Suprapubic skin (tissue), 4 donors: Measurements from ENCODE around the gene SFI1. TPM values are rescaled to one million over a fixed set of nuclear protein-coding genes. Genes with fewer than 3 reads are reported as not detected.
"Not testable (repeated sequence)": the region's sequence is repeated elsewhere in the genome, so short reads cannot be mapped to it uniquely, and the experiment has no call there.

ENCODE experiments used
- DNase-seq, 2 donors: peaks; one replicate each; pipeline ENCODE4 v3.0.0-alpha.2; 2019; ENCODE audit warnings: low spot score in 2 of 2
- H3K27ac ChIP-seq: fragments of 200-600 bp; sonication (generic); one replicate; pipeline ENCODE4 v1.5.1; 2019
- H3K27me3 ChIP-seq: fragments of 200-600 bp; sonication (generic); one replicate; pipeline ENCODE4 v1.5.1; 2019
- H3K36me3 ChIP-seq: fragments of 200-600 bp; sonication (generic); one replicate; pipeline ENCODE4 v1.5.1; 2019
- H3K4me1 ChIP-seq: fragments of 200-600 bp; sonication (generic); one replicate; pipeline ENCODE4 v1.5.1; 2019
- H3K4me3 ChIP-seq: fragments of 200-600 bp; sonication (generic); one replicate; pipeline ENCODE4 v1.5.1; 2019; ENCODE audit warnings: mild to moderate bottlenecking
- H3K9me3 ChIP-seq: fragments of 200-600 bp; sonication (generic); one replicate; pipeline ENCODE4 v1.5.1; 2019
- EP300 ChIP-seq: sonication (generic); formaldehyde crosslinking; IDR thresholded peaks from one replicate; pipeline ENCODE4 v1.6.1; 2017; ENCODE audit warnings: antibody characterized with exemption
- POLR2A ChIP-seq, 2 donors: fragments of 450-650 bp; IDR thresholded peaks; one replicate each; pipeline ENCODE4 v1.6.1; 2017; ENCODE audit warnings: antibody characterized with exemption in 2 of 2, mild to moderate bottlenecking in 2 of 2, moderate library complexity in 2 of 2
- POLR2AphosphoS5 ChIP-seq, 3 donors: sonication (generic); formaldehyde crosslinking; IDR thresholded peaks; one replicate each; pipeline ENCODE4 v1.6.1; 2017; ENCODE audit warnings: antibody characterized with exemption in 3 of 3
- WGBS: methylation state at CpG from one replicate; pipeline ENCODE4 v1.1.5; 2018; 5-methylcytosine and 5-hydroxymethylcytosine counted together
- total RNA-seq, 4 donors: library from RNA; depleted of rRNA; stranded (reverse); fragments of >200 nt; gene quantifications; one replicate each; pipeline ENCODE4 v1.1.0, GENCODE V29; 2016
- TF ChIP-seq, protein P1 (sequence below), 2 donors: fragments of 200-600 bp in 1 of 2; fragments of 450-650 bp in 1 of 2; sonication (generic) in 1 of 2; IDR thresholded peaks; one replicate each; pipeline ENCODE4 v1.5.1; 2016 to 2019; ENCODE audit warnings: antibody characterized with exemption in 2 of 2, mild to moderate bottlenecking in 1 of 2, moderate library complexity in 1 of 2

The SFI1 gene
- total RNA-seq, 4 donors from 2014 or later: 21.2 to 128 (median 40.7) TPM

DNA sequence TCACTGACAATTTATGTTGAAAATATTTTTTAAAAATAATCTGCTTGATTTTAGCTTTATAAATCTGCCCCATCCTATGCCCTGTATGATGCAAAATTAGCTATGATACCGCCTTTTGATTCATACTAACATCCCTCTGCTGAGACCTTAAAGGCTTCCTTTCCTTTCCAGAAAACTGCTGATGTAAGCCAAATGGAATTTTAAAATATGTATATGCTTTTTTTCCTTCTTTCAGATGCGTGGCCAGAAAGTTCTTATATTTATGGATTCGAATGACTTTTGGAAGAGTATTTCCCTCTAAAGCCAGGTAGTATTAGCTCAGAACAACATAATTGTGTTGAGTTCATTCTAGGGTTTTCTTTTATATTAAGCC is 34.5 kb downstream of the SFI1 start:
- Histone ChIP-seq H3K36me3 (peaks cover 6% of the 10 kb centered on the region), H3K27ac (no peak overlapping the region), H3K9me3 (no peaks in the 10 kb centered on the region), H3K4me1 (no peaks in the 10 kb centered on the region), H3K27me3 (no peaks in the 10 kb centered on the region), H3K4me3 (no peak overlapping the region)
- TF ChIP-seq POLR2AphosphoS5 (IDR thresholded peaks at IDR 0.05) (no peak), POLR2A (IDR thresholded peaks at IDR 0.05) (no peak), EP300 (no peak)
- TF ChIP-seq, protein P1, sequence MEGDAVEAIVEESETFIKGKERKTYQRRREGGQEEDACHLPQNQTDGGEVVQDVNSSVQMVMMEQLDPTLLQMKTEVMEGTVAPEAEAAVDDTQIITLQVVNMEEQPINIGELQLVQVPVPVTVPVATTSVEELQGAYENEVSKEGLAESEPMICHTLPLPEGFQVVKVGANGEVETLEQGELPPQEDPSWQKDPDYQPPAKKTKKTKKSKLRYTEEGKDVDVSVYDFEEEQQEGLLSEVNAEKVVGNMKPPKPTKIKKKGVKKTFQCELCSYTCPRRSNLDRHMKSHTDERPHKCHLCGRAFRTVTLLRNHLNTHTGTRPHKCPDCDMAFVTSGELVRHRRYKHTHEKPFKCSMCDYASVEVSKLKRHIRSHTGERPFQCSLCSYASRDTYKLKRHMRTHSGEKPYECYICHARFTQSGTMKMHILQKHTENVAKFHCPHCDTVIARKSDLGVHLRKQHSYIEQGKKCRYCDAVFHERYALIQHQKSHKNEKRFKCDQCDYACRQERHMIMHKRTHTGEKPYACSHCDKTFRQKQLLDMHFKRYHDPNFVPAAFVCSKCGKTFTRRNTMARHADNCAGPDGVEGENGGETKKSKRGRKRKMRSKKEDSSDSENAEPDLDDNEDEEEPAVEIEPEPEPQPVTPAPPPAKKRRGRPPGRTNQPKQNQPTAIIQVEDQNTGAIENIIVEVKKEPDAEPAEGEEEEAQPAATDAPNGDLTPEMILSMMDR (IDR thresholded peaks at IDR 0.05): no peak
- WGBS: 60% methylated on average over 3 of the region's 3 CpGs
- no peak for DNase-seq

DNA sequence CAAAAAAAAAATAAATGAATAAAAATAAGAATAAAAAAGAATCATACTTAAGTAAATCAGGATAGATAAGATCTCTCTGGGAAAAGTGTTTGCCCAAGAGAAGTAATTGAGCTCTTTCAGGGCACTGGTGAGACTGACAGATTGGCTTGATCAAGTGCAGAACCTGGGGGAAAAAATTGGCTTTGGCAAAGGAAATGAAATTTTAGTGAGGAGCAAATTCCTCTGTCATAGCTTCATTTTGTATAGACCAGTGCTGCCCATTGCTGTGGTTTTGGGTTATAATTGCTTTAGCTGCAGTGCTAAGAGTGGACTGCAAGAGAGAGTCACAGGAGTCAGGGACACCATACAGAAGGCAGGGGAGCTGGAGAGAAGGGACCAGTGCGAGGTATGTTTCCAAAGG is 35.7 kb downstream of the SFI1 start:
- 96% methylated on average over 1 of the region's 1 CpG for WGBS
- Histone ChIP-seq H3K27me3 (no peaks in the 10 kb centered on the region), H3K9me3 (no peaks in the 10 kb centered on the region), H3K27ac (no peak overlapping the region), H3K4me1 (no peaks in the 10 kb centered on the region), H3K36me3 (peaks cover 6% of the 10 kb centered on the region), H3K4me3 (no peak overlapping the region)
- DNase-seq: no peak
- TF ChIP-seq, protein P1 (IDR thresholded peaks at IDR 0.05): no peak
- TF ChIP-seq POLR2A (IDR thresholded peaks at IDR 0.05) (no peak), POLR2AphosphoS5 (IDR thresholded peaks at IDR 0.05) (no peak), EP300 (no peak)

DNA sequence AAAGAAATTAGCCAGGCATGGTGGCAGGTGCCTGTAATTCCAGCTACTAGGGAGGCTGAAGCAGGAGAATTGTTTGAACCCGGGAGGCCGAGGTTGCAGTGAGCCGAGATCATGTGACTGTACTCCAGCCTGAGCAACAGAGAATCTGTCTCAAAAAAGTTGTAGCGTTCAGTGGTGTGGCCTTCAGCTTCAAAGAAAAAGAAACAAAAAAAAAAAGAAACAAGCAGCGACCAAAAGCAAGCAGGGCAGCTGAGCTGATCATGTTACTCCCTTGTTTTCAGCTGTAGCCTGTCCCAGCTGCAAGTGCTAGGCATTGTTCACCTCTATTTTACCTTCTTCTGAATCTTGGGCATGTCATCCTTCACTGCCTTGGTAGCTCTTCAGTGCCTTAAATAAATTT is 37.0 kb downstream of the SFI1 start:
- Histone ChIP-seq H3K27me3 (no peaks in the 10 kb centered on the region), H3K9me3 (no peaks in the 10 kb centered on the region), H3K27ac (no peak overlapping the region), H3K4me3 (no peak overlapping the region), H3K36me3 (peaks cover 6% of the 10 kb centered on the region), H3K4me1 (no peaks in the 10 kb centered on the region)
- 90% methylated on average over 5 of the region's 5 CpGs for WGBS
- DNase-seq: no peak
- no peak for TF ChIP-seq POLR2AphosphoS5 (IDR thresholded peaks at IDR 0.05)
- no peak for TF ChIP-seq EP300
- TF ChIP-seq, protein P1 (IDR thresholded peaks at IDR 0.05): no peak
- TF ChIP-seq POLR2A (IDR thresholded peaks at IDR 0.05): no peak

DNA sequence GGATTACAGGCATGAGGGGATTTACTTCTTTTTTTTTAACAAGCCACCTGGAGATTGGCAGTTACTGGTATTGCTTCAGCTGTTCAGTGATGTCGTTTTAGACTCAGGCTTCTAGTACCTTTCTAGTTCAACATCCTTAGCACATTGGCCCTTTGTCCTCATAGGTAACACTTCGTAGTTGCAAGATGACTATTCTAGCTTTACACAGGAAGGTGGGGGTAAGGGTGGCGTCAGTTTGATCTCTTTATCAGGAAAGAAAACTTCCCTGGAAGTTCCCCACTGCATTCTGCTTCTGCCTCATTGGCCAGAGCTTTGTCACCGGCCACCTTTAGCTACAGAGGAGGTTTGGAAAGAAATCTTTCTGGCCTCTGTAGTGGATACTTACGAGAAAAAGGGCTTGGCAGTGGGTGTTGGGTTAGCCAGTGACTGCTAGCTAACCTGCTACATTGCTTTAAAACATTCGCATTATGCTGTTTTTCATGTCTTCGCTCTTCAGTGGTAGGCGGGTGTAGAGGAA is 40.7 kb downstream of the SFI1 start:
- H3K9me3 ChIP-seq: no peaks in the 10 kb centered on the region
- H3K27me3 ChIP-seq: no peaks in the 10 kb centered on the region
- no peak for DNase-seq
- H3K4me3 ChIP-seq: no peak overlapping the region
- peaks cover 2% of the 10 kb centered on the region for H3K36me3 ChIP-seq
- WGBS: 81% methylated on average over 8 of the region's 8 CpGs
- H3K4me1 ChIP-seq: no peaks in the 10 kb centered on the region
- H3K27ac ChIP-seq: no peak overlapping the region
- no peak for TF ChIP-seq POLR2AphosphoS5 (IDR thresholded peaks at IDR 0.05)
- TF ChIP-seq, protein P1 (IDR thresholded peaks at IDR 0.05): no peak
- no peak for TF ChIP-seq POLR2A (IDR thresholded peaks at IDR 0.05)
- no peak for TF ChIP-seq EP300

DNA sequence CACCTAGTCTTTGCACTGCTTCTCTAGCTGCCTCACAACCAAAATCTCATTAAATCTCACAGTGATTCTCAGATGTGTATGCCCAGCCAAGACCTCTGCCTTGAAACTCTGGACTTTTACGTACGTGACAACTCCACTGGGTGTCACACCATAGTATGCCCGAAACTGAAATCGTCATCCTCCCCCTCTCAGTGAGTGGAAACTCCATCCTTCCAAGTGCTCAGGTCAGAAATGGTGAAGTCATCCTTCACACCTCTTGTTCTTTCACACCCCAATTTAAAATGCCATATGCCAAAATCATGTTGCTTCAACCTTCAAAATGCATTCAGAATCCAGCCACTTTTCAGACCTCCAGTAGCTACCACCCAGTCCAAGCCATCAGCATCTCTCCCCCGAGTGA is 42.5 kb downstream of the SFI1 start:
- H3K4me1 ChIP-seq: no peaks in the 10 kb centered on the region
- no peak for DNase-seq
- peaks cover 2% of the 10 kb centered on the region for H3K36me3 ChIP-seq
- H3K9me3 ChIP-seq: no peaks in the 10 kb centered on the region
- H3K4me3 ChIP-seq: no peak overlapping the region
- TF ChIP-seq EP300: no peak
- no peak for TF ChIP-seq POLR2A (IDR thresholded peaks at IDR 0.05)
- no peak for TF ChIP-seq POLR2AphosphoS5 (IDR thresholded peaks at IDR 0.05)
- TF ChIP-seq, protein P1 (IDR thresholded peaks at IDR 0.05): no peak
- WGBS: 94% methylated on average over 5 of the region's 5 CpGs
- no peaks in the 10 kb centered on the region for H3K27me3 ChIP-seq
- no peak overlapping the region for H3K27ac ChIP-seq

DNA sequence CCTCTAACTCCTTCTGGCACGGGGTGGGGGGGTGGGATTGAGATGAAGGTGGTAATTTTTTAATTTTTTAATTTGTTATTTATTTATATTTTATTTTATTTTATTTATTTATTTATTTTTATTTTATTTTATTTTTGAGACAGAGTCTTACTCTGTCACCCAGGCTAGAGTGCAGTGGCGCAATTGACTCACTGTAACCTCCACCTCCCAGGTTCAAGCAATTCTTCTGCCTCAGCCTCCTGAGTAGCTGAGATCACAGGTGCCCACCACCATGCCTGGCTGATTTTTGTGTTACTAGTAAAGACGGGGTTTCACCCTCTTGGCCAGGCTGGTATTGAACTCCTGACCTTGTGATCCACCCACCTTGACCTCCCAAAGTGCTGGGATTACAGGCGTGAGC is 43.8 kb downstream of the SFI1 start:
- not testable (repeated sequence) for DNase-seq, H3K27ac ChIP-seq, H3K4me1 ChIP-seq, H3K4me3 ChIP-seq, H3K27me3 ChIP-seq, H3K36me3 ChIP-seq, H3K9me3 ChIP-seq
- WGBS: 98% methylated on average over 4 of the region's 4 CpGs
